PC-3 (cell line): ENCODE results near the gene TARBP1. TPM values are rescaled to one million over a fixed set of nuclear protein-coding genes. Genes with fewer than 3 reads are reported as not detected.

Experiments
- ATAC-seq: fragments of 200-7000 bp; cut with Tn5 transposase; 2 replicates; pipeline ENCODE4 v1.9.1; 2020; ENCODE audit warnings: mild to moderate bottlenecking, moderate library complexity
- BruUV-seq: library from RNA; stranded (reverse); fragments of 400-500 nt; replicated peaks from 2 replicates; lab custom pipeline; 2021; lab: Mats Ljungman, UMichigan
- CTCF ChIA-PET: fragments of 300-600 bp; sonication (Branson Sonifier 250); formaldehyde crosslinking; loops from one replicate; lab custom pipeline; 2022; ENCODE audit warnings: antibody characterized with exemption; lab: Charles Lee
- POLR2A ChIA-PET: fragments of 300-600 bp; sonication (Branson Sonifier 250); formaldehyde crosslinking; loops from one replicate; lab custom pipeline; 2022; ENCODE audit warnings: antibody characterized with exemption; ENCODE audit not compliant: unreplicated experiment; lab: Charles Lee
- DNase-seq: peaks from one replicate; pipeline ENCODE4 v3.0.0-alpha.2; 2015
- H2AFZ ChIP-seq: fragments of 300-600 bp; sonication (generic); 2 replicates; pipeline ENCODE4 v1.6.0; 2016; ENCODE audit warnings: antibody characterized with exemption, low read length
- H3F3A ChIP-seq: fragments of 300-600 bp; sonication (generic); one replicate; pipeline ENCODE4 v1.6.0; 2017; ENCODE audit warnings: antibody characterized with exemption, low read length, control low read depth, mild to moderate bottlenecking; ENCODE audit not compliant: unreplicated experiment
- H3K27ac ChIP-seq: fragments of 300-600 bp; sonication (generic); 2 replicates; pipeline ENCODE4 v1.5.1; 2016; ENCODE audit warnings: mild to moderate bottlenecking, low read length
- H3K27me3 ChIP-seq: fragments of 300-600 bp; sonication (generic); 2 replicates; pipeline ENCODE4 v1.6.1; 2016; ENCODE audit warnings: low read length, mixed read lengths
- H3K36me3 ChIP-seq: fragments of 300-600 bp; sonication (generic); 2 replicates; pipeline ENCODE4 v1.6.1; 2016; ENCODE audit warnings: low read depth, mixed run types, low read length, mixed read lengths
- H3K4me1 ChIP-seq: fragments of 300-600 bp; sonication (generic); 2 replicates; pipeline ENCODE4 v1.5.1; 2016; ENCODE audit warnings: low read length; ENCODE audit not compliant: insufficient read depth
- H3K4me2 ChIP-seq: fragments of 300-600 bp; sonication (generic); 2 replicates; pipeline ENCODE4 v1.6.0; 2016; ENCODE audit warnings: low read length
- H3K4me3 ChIP-seq: fragments of 300-600 bp; sonication (generic); 2 replicates; pipeline ENCODE4 v1.5.1; 2016; ENCODE audit warnings: mild to moderate bottlenecking, low read length, mixed read lengths
- H3K79me2 ChIP-seq: fragments of 300-600 bp; sonication (generic); 2 replicates; pipeline ENCODE4 v1.6.1; 2017; ENCODE audit warnings: low read length, mixed read lengths
- H3K9ac ChIP-seq: fragments of 300-600 bp; sonication (generic); 2 replicates; pipeline ENCODE4 v1.6.0; 2016; ENCODE audit warnings: mild to moderate bottlenecking, low read length
- H3K9me2 ChIP-seq: fragments of 300-600 bp; sonication (generic); replicated peaks from 2 replicates; pipeline ENCODE4 v1.6.1; 2016; ENCODE audit warnings: mixed run types, low read length, mixed read lengths
- H3K9me3 ChIP-seq: fragments of 300-600 bp; sonication (generic); 2 replicates; pipeline ENCODE4 v1.6.1; 2016; ENCODE audit warnings: low read length, mixed read lengths
- H4K20me1 ChIP-seq: fragments of 300-600 bp; sonication (generic); 2 replicates; pipeline ENCODE4 v1.6.1; 2016; ENCODE audit warnings: low read length, mixed read lengths
- CTCF ChIP-seq: fragments of 300-600 bp; sonication (generic); conservative IDR thresholded peaks from 2 replicates; pipeline ENCODE4 v1.5.1; 2017; ENCODE audit warnings: antibody characterized with exemption, low read depth, mild to moderate bottlenecking, low read length
- EZH2 ChIP-seq: fragments of 300-600 bp; sonication (generic); IDR thresholded peaks from one replicate; pipeline ENCODE4 v1.6.1; 2017; ENCODE audit warnings: antibody characterized with exemption, mild to moderate bottlenecking, low read length; ENCODE audit not compliant: unreplicated experiment
- EZH2phosphoT487 ChIP-seq: fragments of 300-600 bp; sonication (generic); IDR thresholded peaks from 2 replicates; pipeline ENCODE4 v1.6.1; 2018; ENCODE audit warnings: mild to moderate bottlenecking, antibody characterized with exemption, low read length, borderline replicate concordance
- intact Hi-C: fragments of 100-400 bp; cut with micrococcal nuclease; formaldehyde crosslinking; loops from 2 replicates; pipeline ENCODE4 v1.9.0; 2023
- total RNA-seq: library from RNA; depleted of rRNA; stranded (reverse); fragments of >200 nt; gene quantifications from 2 replicates; pipeline ENCODE4 v1.2.3, GENCODE V29; 2014; rRNA removed

Gene TARBP1
- total RNA-seq, 1 experiment from 2014 or later: 15.1 TPM

- Histone ChIP-seq H3K27ac (no peak overlapping the region), H3K4me3 (no peak overlapping the region), H3K9ac (no peak overlapping the region), H3K9me3 (no peaks in the 10 kb centered on the region), H4K20me1 (no peaks in the 10 kb centered on the region), H3K4me2 (no peak overlapping the region), H2AFZ (no peak overlapping the region), H3K9me2 (no peaks in the 10 kb centered on the region), H3K79me2 (no peaks in the 10 kb centered on the region), H3K36me3 (no peaks in the 10 kb centered on the region), H3K4me1 (no peaks in the 10 kb centered on the region), H3K27me3 (no peaks in the 10 kb centered on the region), H3F3A (no peaks in the 10 kb centered on the region)
- TF ChIP-seq CTCF: no peak
- TF ChIP-seq EZH2: no peak
- TF ChIP-seq EZH2phosphoT487: no peak
- ATAC-seq (no peak), DNase-seq (no peak)
- POLR2A ChIA-PET: no interaction called here
- BruUV-seq: no TSS peak
- CTCF ChIA-PET: no interaction called here
- intact Hi-C loops: no loop called here
Measured at GRCh38 chr1:234342774-234343173, 136.2 kb downstream of the TARBP1 start.

Other genes starting within 250 kb of the TARBP1 start
- gene COA6, start 105.7 kb downstream of the TARBP1 start, total RNA-seq: 28.9 and 43.1 TPM in 2 replicates
- 78.8 and 102 TPM in 2 replicates for gene IRF2BP2, start 131.0 kb upstream of the TARBP1 start, total RNA-seq